Peyer's patch (tissue), 4 donors: ENCODE measurements around the gene CMTR1. TPM values are rescaled to one million over a fixed set of nuclear protein-coding genes. Genes with fewer than 3 reads are reported as not detected.
A peak's percentile ranks its signal among the peaks of the same experiment; 100 is the strongest.

Experiments used
- DNase-seq, 3 donors: peaks; one replicate each; pipeline ENCODE4 v3.0.0-alpha.2; 2017 to 2019
- H3K27ac ChIP-seq, 4 donors: fragments of 200-600 bp; sonication (generic); one replicate each; pipeline ENCODE4 v1.5.1; 2016 to 2019
- H3K27me3 ChIP-seq, 2 donors: fragments of 200-600 bp; sonication (generic); one replicate each; pipeline ENCODE4 v1.5.1; 2019
- H3K36me3 ChIP-seq, 3 donors: fragments of 200-600 bp; sonication (generic); one replicate each; pipeline ENCODE4 v1.5.1; 2016 to 2019
- H3K4me1 ChIP-seq, 4 donors: fragments of 200-600 bp; sonication (generic); one replicate each; pipeline ENCODE4 v1.5.1; 2016 to 2019
- H3K4me3 ChIP-seq, 4 donors: fragments of 200-600 bp; sonication (generic); 1 replicate in 3 of 4; 2 replicates in 1 of 4; pipeline ENCODE4 v1.5.1; 2016 to 2019; ENCODE audit warnings: mild to moderate bottlenecking in 1 of 4
- H3K9me3 ChIP-seq, 4 donors: fragments of 200-600 bp; sonication (generic); one replicate each; pipeline ENCODE4 v1.5.1; 2016 to 2019; ENCODE audit warnings: mild to moderate bottlenecking in 1 of 4
- CTCF ChIP-seq, 6 experiments: fragments of 450-650 bp in 4 of 6; fragments of 200-600 bp in 2 of 6; sonication (generic) in 1 of 6; IDR thresholded peaks; one replicate each; pipeline ENCODE4 v1.5.1; 2017 to 2019; ENCODE audit warnings: antibody characterized with exemption in 6 of 6, mild to moderate bottlenecking in 3 of 6, moderate library complexity in 1 of 6
- POLR2A ChIP-seq, 2 donors: fragments of 450-650 bp; IDR thresholded peaks; one replicate each; pipeline ENCODE4 v1.5.1; 2017; ENCODE audit warnings: antibody characterized with exemption in 2 of 2, mild to moderate bottlenecking in 2 of 2, moderate library complexity in 2 of 2
- total RNA-seq, 4 donors: library from RNA; depleted of rRNA; stranded (reverse); fragments of >200 nt; gene quantifications; one replicate each; pipeline ENCODE4 v1.1.0, GENCODE V29; 2016

The CMTR1 gene
- total RNA-seq, 4 donors from 2014 or later, result 19.3 to 135 (median 41.7) TPM

- H3K4me1 ChIP-seq, result no peaks in the 10 kb centered on the region
- H3K27me3 ChIP-seq, result no peaks in the 10 kb centered on the region
- no peak overlapping the region for H3K27ac ChIP-seq
- TF ChIP-seq CTCF (IDR thresholded peaks at IDR 0.05), result no peak
- H3K9me3 ChIP-seq, result no peaks in the 10 kb centered on the region
- no peak overlapping the region for H3K4me3 ChIP-seq
- peak in 1 of 3 donors; percentile 31 for DNase-seq
- peaks cover 0 to 52% (median 0%) of the 10 kb centered on the region in 3 donors for H3K36me3 ChIP-seq
Observed at GRCh38 chr6:37480951-37481534, 48.0 kb downstream of the CMTR1 start.

DNA sequence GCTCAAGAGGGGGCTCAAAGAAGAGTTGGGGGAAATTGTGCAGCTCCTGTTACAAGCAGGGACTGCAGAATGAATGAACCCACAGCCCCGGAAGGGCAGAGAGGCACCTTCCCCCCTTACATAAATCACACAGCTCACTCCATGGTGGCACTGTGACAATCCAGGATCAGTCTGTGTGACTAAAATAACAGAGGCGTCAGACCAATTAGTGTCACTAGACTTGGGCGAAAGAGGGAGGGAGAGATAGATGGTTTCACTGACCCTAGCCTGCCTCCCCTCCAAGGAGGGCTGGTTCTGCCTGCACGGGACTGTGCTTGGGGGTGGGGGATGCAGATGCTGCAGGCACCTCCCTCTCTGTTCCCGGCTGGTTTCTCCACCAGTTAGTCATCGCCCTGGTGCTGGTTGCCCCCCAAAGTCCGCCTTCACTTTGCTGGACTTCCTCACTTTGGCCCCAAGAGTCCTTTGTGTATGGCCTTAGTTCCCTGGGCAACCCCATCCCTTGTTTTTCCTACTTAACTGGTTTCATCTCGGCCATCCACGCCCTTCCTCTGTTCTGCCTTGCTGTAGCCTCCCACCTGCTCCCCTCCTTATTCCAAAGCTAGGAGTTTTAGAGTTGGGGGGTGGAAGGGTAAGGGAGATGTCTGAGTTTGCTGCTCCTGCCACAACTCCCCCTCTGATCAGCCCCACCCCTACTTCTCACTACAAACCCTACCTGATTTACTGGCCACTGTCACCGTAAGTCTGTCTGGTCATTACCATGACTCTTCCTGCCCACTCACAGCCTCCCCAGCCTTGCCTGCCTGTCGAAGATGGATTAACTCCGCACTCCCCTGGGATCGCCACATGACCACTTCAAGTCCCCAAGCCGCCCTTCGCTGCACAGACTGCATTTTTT, 48.9 kb downstream of the CMTR1 start:
- no peak overlapping the region for H3K27ac ChIP-seq
- H3K4me3 ChIP-seq, result no peak overlapping the region
- DNase-seq, result peak in 1 of 3 donors; percentile 42
- no peaks in the 10 kb centered on the region for H3K27me3 ChIP-seq
- peaks cover 0 to 50% (median 0%) of the 10 kb centered on the region in 3 donors for H3K36me3 ChIP-seq
- no peaks in the 10 kb centered on the region for H3K9me3 ChIP-seq
- TF ChIP-seq CTCF (IDR thresholded peaks at IDR 0.05) (no peak), POLR2A (IDR thresholded peaks at IDR 0.05) (no peak)
- H3K4me1 ChIP-seq, result no peaks in the 10 kb centered on the region

DNA sequence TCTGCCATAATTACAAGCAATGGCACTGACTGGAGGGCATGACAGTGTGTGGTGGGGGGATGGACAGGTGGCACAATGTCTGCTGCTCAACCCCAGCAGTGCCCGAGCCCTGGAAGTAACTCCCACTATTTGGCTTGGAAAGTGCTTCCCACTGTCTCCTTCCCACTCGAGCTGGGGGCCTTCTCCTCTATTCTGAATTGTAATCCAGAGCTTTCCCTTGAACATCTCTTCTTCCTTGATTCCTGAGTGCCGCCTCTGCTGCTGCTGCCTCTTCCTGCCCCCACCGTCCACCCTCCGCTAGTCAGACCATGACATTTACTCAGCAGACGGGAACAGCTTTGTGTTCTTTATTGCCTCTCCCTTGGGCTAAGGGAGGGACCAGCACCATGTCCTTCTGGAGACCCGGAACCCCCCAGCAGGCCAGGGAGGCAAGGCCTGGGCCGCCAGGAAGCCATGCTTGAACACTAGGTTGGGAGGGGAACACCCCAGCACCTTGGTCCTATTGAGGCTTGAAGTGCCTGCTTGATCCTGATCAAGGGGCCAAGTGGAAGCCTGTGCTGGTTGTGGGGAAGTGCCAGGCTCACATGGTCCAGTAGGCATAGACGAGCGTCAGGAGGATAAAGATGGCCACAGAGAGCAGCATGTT, 49.7 kb downstream of the CMTR1 start:
- no peaks in the 10 kb centered on the region for H3K9me3 ChIP-seq
- no peaks in the 10 kb centered on the region for H3K4me1 ChIP-seq
- no peaks in the 10 kb centered on the region for H3K27me3 ChIP-seq
- TF ChIP-seq POLR2A (IDR thresholded peaks at IDR 0.05) (no peak), CTCF (IDR thresholded peaks at IDR 0.05) (no peak)
- peak in 1 of 3 donors; percentile 36 for DNase-seq
- peaks cover 0 to 43% (median 0%) of the 10 kb centered on the region in 3 donors for H3K36me3 ChIP-seq
- H3K27ac ChIP-seq, result no peak overlapping the region
- no peak overlapping the region for H3K4me3 ChIP-seq

- H3K4me1 ChIP-seq, result no peaks in the 10 kb centered on the region
- peaks cover 0 to 36% (median 0%) of the 10 kb centered on the region in 3 donors for H3K36me3 ChIP-seq
- H3K27me3 ChIP-seq, result no peaks in the 10 kb centered on the region
- peak in 1 of 3 donors; percentile 45 for DNase-seq
- TF ChIP-seq POLR2A (IDR thresholded peaks at IDR 0.05) (no peak), CTCF (IDR thresholded peaks at IDR 0.05) (no peak)
- H3K9me3 ChIP-seq, result no peaks in the 10 kb centered on the region
- H3K27ac ChIP-seq, result no peak overlapping the region
- no peak overlapping the region for H3K4me3 ChIP-seq
Observed at GRCh38 chr6:37483252-37483901, 50.4 kb downstream of the CMTR1 start.
